Right atrium auricular region (tissue), 2 donors: Measurements from ENCODE around the gene TEAD1. TPM values are rescaled to one million over a fixed set of nuclear protein-coding genes. Genes with fewer than 3 reads are reported as not detected.
A peak's percentile ranks its signal among the peaks of the same experiment; 100 is the strongest.

Experiments used
- DNase-seq: peaks from one replicate; pipeline ENCODE4 v3.0.0-alpha.2; 2019; ENCODE audit warnings: low spot score
- H3K27ac ChIP-seq, 2 donors: fragments of 200-600 bp; sonication (generic); 1 replicate in 1 of 2; 2 replicates in 1 of 2; pipeline ENCODE4 v1.5.1; 2016 to 2019
- H3K27me3 ChIP-seq, 2 donors: fragments of 200-600 bp; sonication (generic); one replicate each; pipeline versions ENCODE4 v1.5.1 to v1.6.0; 2017 to 2019
- H3K36me3 ChIP-seq: fragments of 200-600 bp; sonication (generic); one replicate; pipeline ENCODE4 v1.5.1; 2016
- H3K4me1 ChIP-seq, 2 donors: fragments of 200-600 bp; sonication (generic); one replicate each; pipeline versions ENCODE4 v1.5.1 to v1.6.0; 2017 to 2019
- H3K4me3 ChIP-seq, 2 donors: fragments of 200-600 bp; sonication (generic); 1 replicate in 1 of 2; 2 replicates in 1 of 2; pipeline ENCODE4 v1.5.1; 2017 to 2019; ENCODE audit warnings: mild to moderate bottlenecking in 1 of 2, moderate library complexity in 1 of 2
- H3K9me3 ChIP-seq, 2 donors: fragments of 200-600 bp; sonication (generic); one replicate each; pipeline ENCODE4 v1.5.1; 2019
- CTCF ChIP-seq, 2 donors: fragments of 200-600 bp; sonication (generic); IDR thresholded peaks; one replicate each; pipeline ENCODE4 v1.5.1; 2019; ENCODE audit warnings: antibody characterized with exemption in 2 of 2
- total RNA-seq, 2 donors: library from RNA; depleted of rRNA; stranded (reverse); fragments of >200 nt; gene quantifications; one replicate each; pipeline ENCODE4 v1.1.0, GENCODE V29; 2016

TEAD1 gene
- total RNA-seq, 2 donors from 2014 or later, result 73.8 to 99.8 TPM

GRCh38 chr11:12686246-12687060 is 12.2 kb downstream of the TEAD1 start:
- Histone ChIP-seq H3K36me3 (no peaks in the 10 kb centered on the region), H3K9me3 (no peaks in the 10 kb centered on the region), H3K27me3 (no peaks in the 10 kb centered on the region), H3K27ac (no peak overlapping the region), H3K4me3 (no peak overlapping the region), H3K4me1 (peaks cover 0 to 77% of the 10 kb centered on the region in 2 donors)
- no peak for TF ChIP-seq CTCF (IDR thresholded peaks at IDR 0.05)
- DNase-seq, result no peak

- peaks cover 0 to 77% of the 10 kb centered on the region in 2 donors for H3K4me1 ChIP-seq
- no peak for TF ChIP-seq CTCF (IDR thresholded peaks at IDR 0.05)
- H3K4me3 ChIP-seq, result no peak overlapping the region
- no peak for DNase-seq
- H3K27ac ChIP-seq, result no peak overlapping the region
- H3K27me3 ChIP-seq, result no peaks in the 10 kb centered on the region
- no peaks in the 10 kb centered on the region for H3K36me3 ChIP-seq
- no peaks in the 10 kb centered on the region for H3K9me3 ChIP-seq
Observed at GRCh38 chr11:12687216-12687623, 13.0 kb downstream of the TEAD1 start.

- DNase-seq, result no peak
- H3K4me1 ChIP-seq, result peaks cover 0 to 79% of the 10 kb centered on the region in 2 donors
- H3K9me3 ChIP-seq, result no peaks in the 10 kb centered on the region
- no peak for TF ChIP-seq CTCF (IDR thresholded peaks at IDR 0.05)
- H3K27me3 ChIP-seq, result no peaks in the 10 kb centered on the region
- H3K36me3 ChIP-seq, result no peaks in the 10 kb centered on the region
- H3K4me3 ChIP-seq, result no peak overlapping the region
- no peak overlapping the region for H3K27ac ChIP-seq
Observed at GRCh38 chr11:12687740-12688139, 13.5 kb downstream of the TEAD1 start.

GRCh38 chr11:12689029-12689755 is 15.0 kb downstream of the TEAD1 start:
- Histone ChIP-seq H3K9me3 (no peaks in the 10 kb centered on the region), H3K36me3 (no peaks in the 10 kb centered on the region), H3K27ac (peak overlapping the region; percentile 5 to 59), H3K27me3 (no peaks in the 10 kb centered on the region), H3K4me1 (peaks cover 0 to 89% of the 10 kb centered on the region in 2 donors), H3K4me3 (no peak overlapping the region)
- TF ChIP-seq CTCF (IDR thresholded peaks at IDR 0.05), result no peak
- DNase-seq, result no peak

DNA sequence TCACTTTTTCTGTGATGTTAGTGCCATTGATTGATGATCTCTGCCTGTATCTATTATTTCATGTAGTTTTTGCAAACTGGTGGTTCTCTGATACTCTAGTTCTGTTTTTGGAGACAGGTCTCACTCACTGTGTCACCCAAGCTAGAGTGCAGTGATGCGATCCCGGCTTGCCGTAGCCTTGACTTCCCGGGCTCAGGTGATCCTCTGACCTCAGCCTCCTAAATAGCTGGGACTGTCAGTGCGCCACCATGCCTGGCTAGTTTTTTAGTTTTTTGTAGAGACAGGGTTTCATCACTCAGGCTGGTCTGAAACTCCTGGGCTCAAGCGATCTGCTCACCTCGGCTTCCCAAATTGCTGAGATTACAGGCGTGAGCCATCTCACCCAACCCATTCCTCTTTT is 16.4 kb downstream of the TEAD1 start:
- Histone ChIP-seq H3K27ac (peak overlapping the region; percentile 30 to 95), H3K27me3 (no peaks in the 10 kb centered on the region), H3K4me1 (peaks cover 0 to 92% of the 10 kb centered on the region in 2 donors), H3K9me3 (no peaks in the 10 kb centered on the region), H3K36me3 (no peaks in the 10 kb centered on the region), H3K4me3 (no peak overlapping the region)
- TF ChIP-seq CTCF (IDR thresholded peaks at IDR 0.05), result no peak
- DNase-seq, result no peak
